ENCODE measurements around the gene PRAMEF25.
"Not testable (repeated sequence)": the region's sequence is repeated elsewhere in the genome, so short reads cannot be mapped to it uniquely, and the experiment has no call there.

- TF ChIP-seq, protein P1, sequence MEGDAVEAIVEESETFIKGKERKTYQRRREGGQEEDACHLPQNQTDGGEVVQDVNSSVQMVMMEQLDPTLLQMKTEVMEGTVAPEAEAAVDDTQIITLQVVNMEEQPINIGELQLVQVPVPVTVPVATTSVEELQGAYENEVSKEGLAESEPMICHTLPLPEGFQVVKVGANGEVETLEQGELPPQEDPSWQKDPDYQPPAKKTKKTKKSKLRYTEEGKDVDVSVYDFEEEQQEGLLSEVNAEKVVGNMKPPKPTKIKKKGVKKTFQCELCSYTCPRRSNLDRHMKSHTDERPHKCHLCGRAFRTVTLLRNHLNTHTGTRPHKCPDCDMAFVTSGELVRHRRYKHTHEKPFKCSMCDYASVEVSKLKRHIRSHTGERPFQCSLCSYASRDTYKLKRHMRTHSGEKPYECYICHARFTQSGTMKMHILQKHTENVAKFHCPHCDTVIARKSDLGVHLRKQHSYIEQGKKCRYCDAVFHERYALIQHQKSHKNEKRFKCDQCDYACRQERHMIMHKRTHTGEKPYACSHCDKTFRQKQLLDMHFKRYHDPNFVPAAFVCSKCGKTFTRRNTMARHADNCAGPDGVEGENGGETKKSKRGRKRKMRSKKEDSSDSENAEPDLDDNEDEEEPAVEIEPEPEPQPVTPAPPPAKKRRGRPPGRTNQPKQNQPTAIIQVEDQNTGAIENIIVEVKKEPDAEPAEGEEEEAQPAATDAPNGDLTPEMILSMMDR (IDR thresholded peaks at IDR 0.05 in 2 of 3, conservative IDR thresholded peaks at IDR 0.05 in 1 of 3; ENCODE audit: borderline replicate concordance in 1 of 3, insufficient read depth in 1 of 3, low read depth in 2 of 3, low read length in 2 of 3), result not testable (repeated sequence)
- not testable (repeated sequence) for TF ChIP-seq YY1 (IDR thresholded peaks at IDR 0.05; ENCODE audit: extremely low read depth, insufficient replicate concordance, low read depth, low read length); POLR2A (IDR thresholded peaks at IDR 0.05; ENCODE audit: borderline replicate concordance, extremely low read depth, insufficient read depth, insufficient read length); POLR2AphosphoS5 (IDR thresholded peaks at IDR 0.05; ENCODE audit: low read depth, low read length); CEBPB (IDR thresholded peaks at IDR 0.05; ENCODE audit: low read depth); EZH2 (IDR thresholded peaks at IDR 0.05); EZH2phosphoT487 (IDR thresholded peaks at IDR 0.05; ENCODE audit: borderline replicate concordance); MAX (IDR thresholded peaks at IDR 0.05)
- TF ChIP-seq, protein P2, sequence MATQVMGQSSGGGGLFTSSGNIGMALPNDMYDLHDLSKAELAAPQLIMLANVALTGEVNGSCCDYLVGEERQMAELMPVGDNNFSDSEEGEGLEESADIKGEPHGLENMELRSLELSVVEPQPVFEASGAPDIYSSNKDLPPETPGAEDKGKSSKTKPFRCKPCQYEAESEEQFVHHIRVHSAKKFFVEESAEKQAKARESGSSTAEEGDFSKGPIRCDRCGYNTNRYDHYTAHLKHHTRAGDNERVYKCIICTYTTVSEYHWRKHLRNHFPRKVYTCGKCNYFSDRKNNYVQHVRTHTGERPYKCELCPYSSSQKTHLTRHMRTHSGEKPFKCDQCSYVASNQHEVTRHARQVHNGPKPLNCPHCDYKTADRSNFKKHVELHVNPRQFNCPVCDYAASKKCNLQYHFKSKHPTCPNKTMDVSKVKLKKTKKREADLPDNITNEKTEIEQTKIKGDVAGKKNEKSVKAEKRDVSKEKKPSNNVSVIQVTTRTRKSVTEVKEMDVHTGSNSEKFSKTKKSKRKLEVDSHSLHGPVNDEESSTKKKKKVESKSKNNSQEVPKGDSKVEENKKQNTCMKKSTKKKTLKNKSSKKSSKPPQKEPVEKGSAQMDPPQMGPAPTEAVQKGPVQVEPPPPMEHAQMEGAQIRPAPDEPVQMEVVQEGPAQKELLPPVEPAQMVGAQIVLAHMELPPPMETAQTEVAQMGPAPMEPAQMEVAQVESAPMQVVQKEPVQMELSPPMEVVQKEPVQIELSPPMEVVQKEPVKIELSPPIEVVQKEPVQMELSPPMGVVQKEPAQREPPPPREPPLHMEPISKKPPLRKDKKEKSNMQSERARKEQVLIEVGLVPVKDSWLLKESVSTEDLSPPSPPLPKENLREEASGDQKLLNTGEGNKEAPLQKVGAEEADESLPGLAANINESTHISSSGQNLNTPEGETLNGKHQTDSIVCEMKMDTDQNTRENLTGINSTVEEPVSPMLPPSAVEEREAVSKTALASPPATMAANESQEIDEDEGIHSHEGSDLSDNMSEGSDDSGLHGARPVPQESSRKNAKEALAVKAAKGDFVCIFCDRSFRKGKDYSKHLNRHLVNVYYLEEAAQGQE (IDR thresholded peaks at IDR 0.05; ENCODE audit: low read depth), result not testable (repeated sequence)
Observed at GRCh38 chr1:13056475-13056874, 14.1 kb upstream of the PRAMEF25 start, which contains the start of gene PRAMEF27.
